Stimulated activated CD8-positive, alpha-beta memory T cell treated with anti-CD3 and anti-CD28 coated beads, Interleukin-7, amount 100 ng/mL, for 24 hours (primary cell): ENCODE measurements around the gene BMP8A.

Source experiments
- DNase-seq: peaks from one replicate; pipeline ENCODE4 v3.0.0-alpha.2; 2020; ENCODE audit warnings: low read depth

Gene BMP8A

GRCh38 chr1:39571178-39571483 lies 79.7 kb downstream of the BMP8A start:
- no peak for DNase-seq

- no peak for DNase-seq
These were observed 81.1 kb downstream of the BMP8A start for GRCh38 chr1:39572379-39573096.

GRCh38 chr1:39573097-39573465 lies 81.6 kb downstream of the BMP8A start:
- DNase-seq, result no peak

- DNase-seq, result no peak
These were observed 82.5 kb downstream of the BMP8A start for GRCh38 chr1:39573736-39574624.

GRCh38 chr1:39574646-39575045 lies 83.2 kb downstream of the BMP8A start:
- no peak for DNase-seq
